Cardiac muscle cell (in vitro differentiated cells and primary cell): ENCODE measurements around the gene RIIAD1. TPM values are rescaled to one million over a fixed set of nuclear protein-coding genes. Genes with fewer than 3 reads are reported as not detected.

Experiments
- DNase-seq, 2 donors: peaks; one replicate each; pipeline versions ENCODE4 v3.0.0 to v3.0.0-alpha.2; 2010 to 2017; ENCODE audit warnings: low read depth in 1 of 2, low spot score in 1 of 2
- H3K27ac ChIP-seq: fragments of 200-600 bp; sonication (generic); 2 replicates; pipeline ENCODE4 v1.5.1; 2016
- H3K27me3 ChIP-seq: fragments of 200-600 bp; sonication (generic); 2 replicates; pipeline ENCODE4 v1.6.0; 2016; ENCODE audit warnings: control low read depth
- H3K36me3 ChIP-seq: fragments of 200-600 bp; sonication (generic); 2 replicates; pipeline ENCODE4 v1.5.1; 2016; ENCODE audit warnings: control low read depth
- H3K4me1 ChIP-seq: fragments of 200-600 bp; sonication (generic); 2 replicates; pipeline ENCODE4 v1.8.1; 2017; ENCODE audit warnings: low read depth, mild to moderate bottlenecking, mixed run types
- H3K4me3 ChIP-seq: fragments of 200-600 bp; sonication (generic); 2 replicates; pipeline ENCODE4 v1.5.1; 2016; ENCODE audit warnings: mild to moderate bottlenecking
- H3K9me3 ChIP-seq: fragments of 200-600 bp; sonication (generic); 2 replicates; pipeline ENCODE4 v1.5.1; 2017; ENCODE audit warnings: low read depth, mild to moderate bottlenecking, control low read depth
- polyA plus RNA-seq: library from polyadenylated mRNA; unstranded; fragments of >200 nt; fragmentation: Nextera tagmentation; extraction: Ambion mirVana; gene quantifications from 2 replicates; pipeline ENCODE4 v1.2.1, GENCODE V29; 2016
- total RNA-seq: library from RNA; depleted of rRNA; stranded (reverse); fragments of >200 nt; gene quantifications from 2 replicates; pipeline ENCODE4 v1.2.3, GENCODE V29; 2016
- TF ChIP-seq, protein P1 (sequence below): IDR thresholded peaks from 2 replicates; pipeline ENCODE4 v1.5.1; 2012; ENCODE audit warnings: low read depth, mild to moderate bottlenecking, low read length

The RIIAD1 gene
- total and polyA plus RNA-seq, 2 experiments from 2014 or later = not detected

DNA sequence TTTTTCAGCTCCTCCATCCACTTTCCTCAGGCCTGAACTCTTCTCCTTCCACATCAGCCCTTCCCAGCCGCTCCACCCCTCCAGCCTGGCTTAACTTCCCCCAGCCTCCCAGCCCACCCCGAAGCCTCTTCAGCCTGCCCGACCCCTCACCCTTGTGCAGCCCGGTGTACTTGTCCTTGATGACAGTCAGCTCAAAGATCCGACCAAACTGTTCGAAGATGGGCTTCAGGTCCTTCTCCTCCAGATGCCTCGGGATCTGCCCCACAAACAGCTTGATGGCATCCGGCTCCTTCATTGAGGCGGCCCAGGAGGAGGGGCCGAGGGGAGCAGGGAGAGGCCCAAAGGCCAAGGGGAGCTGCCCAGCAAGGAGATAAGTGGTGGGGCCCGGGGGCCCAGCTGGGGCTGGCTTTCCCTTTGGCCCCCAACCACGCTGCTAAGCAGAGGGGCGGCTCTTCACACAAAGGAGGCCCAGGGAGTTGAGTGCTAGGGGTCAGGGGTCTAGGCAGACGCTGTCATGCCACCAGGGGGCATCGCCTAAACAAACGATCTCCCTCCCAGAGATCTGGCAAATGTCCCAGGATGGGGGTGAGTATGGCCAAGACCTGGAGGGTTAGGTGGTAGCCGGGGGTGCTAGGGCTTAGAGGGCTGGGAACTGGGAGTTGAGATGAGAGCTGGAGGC lies 5.5 kb upstream of the RIIAD1 start:
- Histone ChIP-seq H3K27me3 (peaks cover 9% of the 10 kb centered on the region), H3K4me3 (no peak overlapping the region), H3K27ac (no peak overlapping the region), H3K36me3 (no peaks in the 10 kb centered on the region), H3K4me1 (peaks cover 7% of the 10 kb centered on the region), H3K9me3 (no peaks in the 10 kb centered on the region)
- DNase-seq = peak in 1 of 2 donors; percentile 42
- TF ChIP-seq, protein P1, sequence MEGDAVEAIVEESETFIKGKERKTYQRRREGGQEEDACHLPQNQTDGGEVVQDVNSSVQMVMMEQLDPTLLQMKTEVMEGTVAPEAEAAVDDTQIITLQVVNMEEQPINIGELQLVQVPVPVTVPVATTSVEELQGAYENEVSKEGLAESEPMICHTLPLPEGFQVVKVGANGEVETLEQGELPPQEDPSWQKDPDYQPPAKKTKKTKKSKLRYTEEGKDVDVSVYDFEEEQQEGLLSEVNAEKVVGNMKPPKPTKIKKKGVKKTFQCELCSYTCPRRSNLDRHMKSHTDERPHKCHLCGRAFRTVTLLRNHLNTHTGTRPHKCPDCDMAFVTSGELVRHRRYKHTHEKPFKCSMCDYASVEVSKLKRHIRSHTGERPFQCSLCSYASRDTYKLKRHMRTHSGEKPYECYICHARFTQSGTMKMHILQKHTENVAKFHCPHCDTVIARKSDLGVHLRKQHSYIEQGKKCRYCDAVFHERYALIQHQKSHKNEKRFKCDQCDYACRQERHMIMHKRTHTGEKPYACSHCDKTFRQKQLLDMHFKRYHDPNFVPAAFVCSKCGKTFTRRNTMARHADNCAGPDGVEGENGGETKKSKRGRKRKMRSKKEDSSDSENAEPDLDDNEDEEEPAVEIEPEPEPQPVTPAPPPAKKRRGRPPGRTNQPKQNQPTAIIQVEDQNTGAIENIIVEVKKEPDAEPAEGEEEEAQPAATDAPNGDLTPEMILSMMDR = peak; percentile 11

DNA sequence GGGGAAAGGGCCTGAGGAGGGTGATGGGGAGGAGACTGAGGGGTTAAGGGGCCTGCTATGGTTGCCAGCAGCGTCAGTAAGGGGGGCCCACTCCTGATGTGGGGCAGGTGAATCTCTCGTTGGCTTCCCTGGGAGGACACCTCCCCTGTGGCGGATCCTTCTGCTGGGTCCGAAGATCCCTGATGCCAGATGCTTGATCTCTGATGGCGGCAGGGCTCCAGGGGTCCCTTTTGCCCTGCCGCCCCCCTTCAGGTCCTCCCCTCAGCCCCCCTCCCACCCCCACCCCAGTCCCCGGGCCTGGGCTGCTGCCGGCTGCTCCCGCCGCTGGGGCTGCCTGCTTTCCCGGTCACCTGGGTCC lies 4.9 kb upstream of the RIIAD1 start:
- Histone ChIP-seq H3K4me3 (peak overlapping the region; percentile 5), H3K27me3 (peaks cover 9% of the 10 kb centered on the region), H3K9me3 (no peaks in the 10 kb centered on the region), H3K4me1 (peaks cover 7% of the 10 kb centered on the region), H3K36me3 (no peaks in the 10 kb centered on the region), H3K27ac (no peak overlapping the region)
- TF ChIP-seq, protein P1 = no peak
- no peak for DNase-seq

DNA sequence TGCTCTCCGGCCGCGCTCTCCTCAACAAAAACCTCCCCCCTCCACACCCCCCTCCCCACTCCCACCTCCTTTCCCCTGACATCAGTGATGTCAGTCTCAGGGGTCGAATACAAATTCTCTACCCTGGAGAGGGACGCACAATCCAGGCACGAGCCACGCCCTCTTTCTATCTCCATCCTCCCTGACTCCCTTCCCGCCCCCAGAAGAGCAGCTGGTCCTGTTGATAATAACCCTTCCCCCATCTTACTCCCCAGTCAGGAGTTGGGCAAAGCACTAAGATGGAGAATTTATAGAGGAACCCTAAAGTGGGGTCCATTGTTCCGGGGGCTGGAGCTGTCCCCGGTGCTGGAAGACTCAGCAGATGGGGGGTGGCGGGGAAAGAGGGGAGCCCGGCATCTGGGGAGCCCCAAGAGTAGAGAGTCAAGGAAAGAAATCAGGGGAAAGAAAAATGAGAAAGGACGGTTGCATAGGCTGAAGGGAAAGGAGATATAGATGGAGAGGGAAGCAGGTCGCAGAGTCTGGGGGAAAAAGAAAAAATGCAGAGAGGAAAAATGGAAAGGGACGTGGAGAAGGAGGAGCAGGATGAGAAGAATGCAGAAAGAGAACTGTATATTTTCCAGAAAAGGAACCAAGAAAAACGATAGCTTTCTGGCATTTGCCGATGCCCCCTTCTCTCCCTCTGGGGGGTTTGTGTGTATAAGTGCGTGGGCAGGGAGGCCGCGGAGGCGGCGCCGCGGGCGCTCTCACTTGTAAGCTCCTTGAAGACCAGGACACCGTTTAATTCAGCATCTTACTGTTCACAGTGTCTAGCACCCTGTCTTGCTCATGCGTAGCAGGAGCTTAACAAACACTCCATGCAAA lies 4.3 kb upstream of the RIIAD1 start, which contains the start of gene CELF3:
Gene CELF3, minus strand, starts transcription at position 33 of the 861 bp plus-strand sequence. CDS start 783 bp downstream, outside the sequence.
- H3K27ac ChIP-seq = no peak within 1 kb of the TSS
- H3K4me3 ChIP-seq = peak within 1 kb of the TSS; percentile 5
- H3K27me3 ChIP-seq = peaks cover 14% of the 10 kb centered on the region
- TF ChIP-seq, protein P1 = no peak
- H3K4me1 ChIP-seq = peaks cover 11% of the 10 kb centered on the region
- no peaks in the 10 kb centered on the region for H3K36me3 ChIP-seq
- peak; percentile 50 to 59 for DNase-seq
- H3K9me3 ChIP-seq = no peaks in the 10 kb centered on the region

DNA sequence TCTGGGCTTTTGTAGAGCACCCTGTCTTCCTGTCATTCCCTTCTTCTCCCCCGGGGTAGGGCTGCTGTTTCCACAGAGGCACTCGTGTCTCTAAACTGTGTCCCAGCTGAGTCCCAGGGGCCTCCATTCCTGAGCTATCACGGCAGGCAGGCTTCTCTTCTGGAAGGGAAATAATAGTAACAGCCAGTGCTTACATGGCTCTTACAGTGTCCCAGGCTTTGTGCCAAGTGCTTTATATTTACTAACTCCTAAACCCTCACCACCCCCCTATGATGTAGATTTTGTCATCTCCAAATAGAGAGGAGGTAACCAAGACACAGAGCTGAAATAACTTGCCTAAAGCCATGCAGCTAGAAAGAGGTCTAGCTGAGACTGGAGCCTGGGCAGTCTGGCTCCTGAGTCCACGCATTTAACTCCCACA lies 3.3 kb upstream of the RIIAD1 start:
- H3K4me3 ChIP-seq = no peak overlapping the region
- H3K36me3 ChIP-seq = no peaks in the 10 kb centered on the region
- peaks cover 11% of the 10 kb centered on the region for H3K4me1 ChIP-seq
- peak in 1 of 2 donors; percentile 26 for DNase-seq
- TF ChIP-seq, protein P1 = no peak
- no peak overlapping the region for H3K27ac ChIP-seq
- H3K27me3 ChIP-seq = peaks cover 24% of the 10 kb centered on the region
- H3K9me3 ChIP-seq = no peaks in the 10 kb centered on the region

DNA sequence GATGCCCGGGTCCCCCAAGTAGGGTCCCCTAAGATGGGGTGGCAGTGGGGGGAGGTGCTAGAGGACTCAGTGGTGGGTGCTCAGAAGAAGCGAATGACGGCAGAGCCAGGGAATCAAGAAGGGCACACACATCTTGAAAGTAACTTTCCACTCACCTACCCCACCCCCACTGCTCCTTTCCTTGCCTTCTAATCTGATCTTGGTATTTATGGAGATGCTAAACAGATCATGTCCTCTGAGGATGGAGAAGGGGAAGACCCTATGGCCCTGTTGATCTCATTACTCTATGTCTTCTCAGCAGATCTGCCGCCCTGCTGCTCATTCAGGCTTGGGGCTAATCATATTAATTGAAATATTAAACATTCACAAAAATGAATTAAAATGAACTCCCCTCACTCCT lies 2.7 kb upstream of the RIIAD1 start:
- no peak for DNase-seq
- H3K27me3 ChIP-seq = peaks cover 31% of the 10 kb centered on the region
- peaks cover 11% of the 10 kb centered on the region for H3K4me1 ChIP-seq
- H3K27ac ChIP-seq = no peak overlapping the region
- no peaks in the 10 kb centered on the region for H3K36me3 ChIP-seq
- no peak overlapping the region for H3K4me3 ChIP-seq
- H3K9me3 ChIP-seq = no peaks in the 10 kb centered on the region
- TF ChIP-seq, protein P1 = no peak
